HG03108 (cell line): ENCODE measurements around the gene BAK1.
"Not testable (repeated sequence)": the region's sequence is repeated elsewhere in the genome, so short reads cannot be mapped to it uniquely, and the experiment has no call there.

ENCODE experiments used
- ATAC-seq: cut with Tn5 transposase; IDR thresholded peaks from one replicate; pipeline ENCODE4 v1.9.1; 2021; ENCODE audit warnings: moderate library complexity; ENCODE audit not compliant: unreplicated experiment

The BAK1 gene

GRCh38 chr6:33557376-33557775, 22.7 kb downstream of the BAK1 start:
- no peak for ATAC-seq

GRCh38 chr6:33552883-33553282, 27.2 kb downstream of the BAK1 start:
- not testable (repeated sequence) for ATAC-seq

- no peak for ATAC-seq
Observed at GRCh38 chr6:33552252-33552651, 27.8 kb downstream of the BAK1 start.

GRCh38 chr6:33551538-33551937, 28.5 kb downstream of the BAK1 start:
- no peak for ATAC-seq

GRCh38 chr6:33549896-33550295, 30.2 kb downstream of the BAK1 start:
- ATAC-seq, result no peak

GRCh38 chr6:33549196-33549595, 30.9 kb downstream of the BAK1 start:
- ATAC-seq, result no peak

GRCh38 chr6:33547499-33547898, 32.6 kb downstream of the BAK1 start:
- no peak for ATAC-seq

- no peak for ATAC-seq
Observed at GRCh38 chr6:33546766-33547165, 33.3 kb downstream of the BAK1 start.

GRCh38 chr6:33545292-33545691, 34.8 kb downstream of the BAK1 start:
- not testable (repeated sequence) for ATAC-seq

- no peak for ATAC-seq
Observed at GRCh38 chr6:33543116-33543515, 37.0 kb downstream of the BAK1 start.

GRCh38 chr6:33540768-33541167, 39.3 kb downstream of the BAK1 start:
- no peak for ATAC-seq

- ATAC-seq, result no peak
Observed at GRCh38 chr6:33534702-33535101, 45.4 kb downstream of the BAK1 start.

GRCh38 chr6:33533163-33533869, 46.8 kb downstream of the BAK1 start:
- not testable (repeated sequence) for ATAC-seq

GRCh38 chr6:33532431-33532830, 47.6 kb downstream of the BAK1 start:
- ATAC-seq, result not testable (repeated sequence)

GRCh38 chr6:33530617-33531016, 49.5 kb downstream of the BAK1 start:
- not testable (repeated sequence) for ATAC-seq
